ENCODE data around the gene C20orf141.
"Not testable (repeated sequence)": the region's sequence is repeated elsewhere in the genome, so short reads cannot be mapped to it uniquely, and the experiment has no call there.

C20orf141 gene

DNA sequence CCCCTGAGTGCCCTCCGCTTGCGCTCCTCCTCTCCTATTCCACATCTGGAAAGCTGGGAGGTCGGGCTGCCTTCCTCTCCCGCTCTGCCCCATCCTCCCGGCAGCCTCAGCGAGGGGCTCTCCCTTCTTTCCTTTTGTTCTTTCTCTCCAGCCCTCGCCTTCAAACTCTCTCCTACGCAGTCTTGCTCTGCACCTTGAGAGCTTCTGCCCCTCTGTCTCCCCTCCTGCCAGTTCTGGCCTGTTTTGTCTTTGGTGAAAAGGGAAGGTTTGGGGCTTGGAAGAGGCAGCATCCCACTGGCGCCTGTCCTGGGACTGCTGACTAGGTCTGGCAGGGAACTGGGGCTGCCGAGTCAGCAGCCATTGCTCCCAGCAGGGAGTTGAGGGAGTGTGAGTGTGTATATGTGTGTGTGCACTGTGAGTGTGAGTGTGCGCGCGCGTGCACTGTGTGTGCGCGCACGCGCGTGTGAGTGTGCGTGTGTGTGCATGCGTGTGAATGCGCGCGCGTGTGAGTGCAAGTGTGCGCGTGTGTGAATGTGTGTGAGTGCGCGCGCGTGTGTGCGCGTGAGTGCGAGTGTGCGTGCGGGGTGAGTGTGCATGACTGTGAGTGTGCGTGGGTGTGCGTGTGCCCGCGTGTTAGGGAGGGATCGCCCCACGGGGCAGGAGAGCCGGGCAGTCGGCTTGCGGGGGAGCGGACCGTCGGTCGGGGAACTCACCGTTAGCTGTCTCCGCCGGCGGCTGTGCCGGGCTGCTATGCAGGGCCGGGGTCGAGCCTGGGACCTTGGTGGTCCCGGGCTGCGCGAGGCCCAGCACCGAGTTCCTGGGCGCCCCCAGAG, 14.9 kb upstream of the C20orf141 start:
- DNase-seq (ENCODE audit: low spot score), result no peak

DNA sequence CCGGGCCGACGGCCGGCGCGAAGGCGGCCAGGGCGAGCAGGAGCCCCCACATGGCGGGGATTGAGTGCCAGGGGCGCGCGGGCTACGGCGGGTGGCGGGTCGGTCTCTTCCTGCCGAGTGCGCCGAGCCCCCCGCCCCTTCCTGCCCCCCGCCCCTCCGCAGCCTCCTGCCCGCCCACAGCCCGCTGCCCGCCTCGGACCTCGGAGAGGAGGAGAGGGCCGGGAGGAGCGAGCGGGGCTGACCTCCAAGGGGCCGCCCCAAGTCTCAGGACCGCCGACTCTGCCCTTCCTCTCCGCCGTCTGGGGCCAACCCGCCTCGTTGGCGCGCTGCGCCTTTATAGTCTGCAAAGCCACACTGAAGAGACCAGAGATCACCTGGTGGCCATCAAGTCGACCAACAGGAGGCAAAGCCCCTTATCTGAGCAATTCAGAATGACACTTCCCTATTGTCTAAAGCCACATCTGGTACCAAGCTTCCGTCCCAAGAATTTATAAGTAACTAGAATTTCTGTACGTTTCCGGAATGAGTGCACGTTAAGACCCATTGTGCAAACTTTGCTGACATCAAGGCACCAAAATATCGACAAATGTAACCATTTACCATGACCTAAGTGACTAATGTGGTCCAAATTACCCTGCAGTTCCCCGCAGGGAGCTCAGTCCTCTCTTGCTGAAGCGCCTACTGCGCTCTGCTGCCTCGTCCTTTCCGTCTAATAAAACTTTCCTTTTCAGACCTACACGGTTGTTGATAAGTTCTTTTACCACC, 14.1 kb upstream of the C20orf141 start, which contains the start of gene CPXM1:
Gene CPXM1, minus strand, starts transcription at position 107 of the 765 bp plus-strand sequence. Its CDS starts 55 bp downstream, at position 52.
- no peak for DNase-seq (ENCODE audit: low spot score)

DNA sequence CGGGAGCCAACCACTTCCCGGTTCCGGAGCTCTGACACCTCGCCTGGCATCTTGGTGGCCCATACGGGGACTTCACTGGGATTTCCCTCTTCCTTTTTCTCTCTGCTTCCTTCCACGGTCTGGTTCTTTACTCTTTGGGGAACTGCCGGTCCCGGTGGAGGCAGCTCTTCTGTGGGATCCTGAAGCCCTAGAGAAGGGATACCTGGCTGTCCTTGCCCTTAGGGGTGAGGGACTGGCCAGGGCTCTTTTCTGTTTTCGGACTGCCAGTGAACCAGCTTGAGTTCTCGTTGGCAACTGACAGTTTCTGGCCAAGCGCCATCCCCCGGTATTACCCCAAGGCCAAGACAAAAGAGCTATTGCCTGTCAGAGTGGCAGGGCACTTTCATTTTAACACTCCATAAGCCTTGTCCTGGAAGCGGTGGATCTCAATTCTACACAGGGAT, 13.5 kb upstream of the C20orf141 start:
- DNase-seq (ENCODE audit: low spot score), result no peak

DNA sequence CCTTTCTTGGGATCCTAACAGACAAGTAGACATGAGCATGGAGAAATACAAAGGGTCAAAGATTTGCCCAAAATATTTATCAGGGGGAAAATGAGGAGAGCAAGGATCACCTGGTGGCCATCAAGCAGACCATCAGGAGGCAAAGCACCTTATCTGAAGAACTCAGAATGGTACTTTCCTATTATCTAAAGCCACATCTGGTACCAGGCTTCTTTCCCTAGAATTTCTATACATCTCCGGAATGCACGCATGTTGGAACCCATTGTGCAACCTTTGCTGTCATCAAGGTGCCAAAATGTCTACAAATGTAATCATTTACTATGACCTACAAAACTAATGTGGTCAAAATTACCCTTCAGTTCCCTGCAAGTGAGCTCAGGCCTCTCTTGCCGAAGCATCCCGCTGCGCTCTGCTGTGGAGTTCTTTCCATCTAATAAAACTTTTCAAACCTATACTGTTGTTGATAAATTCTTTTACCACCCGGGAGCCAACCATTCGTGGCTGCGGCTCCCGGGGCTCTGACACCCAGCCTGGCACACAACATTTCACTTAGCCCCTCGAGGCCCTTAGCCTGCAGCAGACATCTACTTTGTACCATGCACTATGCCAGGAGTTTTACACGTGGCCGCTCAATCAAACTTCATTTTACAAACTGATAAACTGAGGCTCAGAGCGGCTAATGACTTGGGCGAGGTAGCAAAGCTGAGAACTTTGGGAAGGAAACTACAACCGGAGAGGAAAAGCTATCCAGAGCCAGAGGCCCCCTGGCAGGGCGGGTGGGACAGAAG, 10.6 kb upstream of the C20orf141 start:
- no peak for DNase-seq (ENCODE audit: low spot score)

DNA sequence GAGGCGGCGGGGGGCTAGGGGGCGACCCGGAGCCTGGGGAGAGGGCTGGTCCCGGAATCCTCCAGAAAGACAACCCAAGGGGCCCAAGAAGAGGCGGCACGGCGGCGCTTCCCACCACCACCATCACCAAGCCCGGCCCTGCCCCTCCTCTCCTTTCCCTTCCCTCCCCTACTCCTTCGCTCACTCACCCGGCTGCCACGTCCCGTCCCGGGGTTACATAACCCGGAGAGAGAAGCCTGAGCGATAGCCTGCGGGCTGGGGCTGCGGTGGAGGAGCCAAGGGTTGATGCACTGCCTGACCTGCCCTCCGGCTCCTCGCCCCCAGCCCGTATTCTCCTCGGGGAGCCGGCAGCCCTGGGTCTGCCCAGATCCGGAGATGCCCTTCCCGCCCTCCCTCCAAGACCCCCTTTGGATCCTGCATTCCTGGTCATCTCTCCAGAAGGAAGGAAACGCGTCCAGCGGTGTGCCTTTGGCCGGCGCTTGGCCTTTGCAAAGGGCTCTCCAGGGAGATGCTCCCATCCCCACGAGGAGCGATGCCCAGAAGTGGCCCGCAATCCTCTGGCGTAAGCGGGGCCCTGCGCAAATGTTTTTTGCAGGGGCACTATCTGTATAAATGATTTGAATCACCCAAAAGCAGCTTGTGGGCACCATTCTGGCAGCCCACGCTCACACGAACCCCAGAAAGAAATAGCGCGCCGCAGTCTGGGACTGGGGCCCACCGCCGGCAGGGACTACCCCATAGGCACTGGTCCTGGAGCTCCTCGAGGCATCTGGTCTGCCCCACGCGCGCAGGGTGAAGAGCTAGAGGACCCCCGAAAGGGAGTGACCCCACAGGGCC, 9.7 kb upstream of the C20orf141 start:
- no peak for DNase-seq (ENCODE audit: low spot score)

DNA sequence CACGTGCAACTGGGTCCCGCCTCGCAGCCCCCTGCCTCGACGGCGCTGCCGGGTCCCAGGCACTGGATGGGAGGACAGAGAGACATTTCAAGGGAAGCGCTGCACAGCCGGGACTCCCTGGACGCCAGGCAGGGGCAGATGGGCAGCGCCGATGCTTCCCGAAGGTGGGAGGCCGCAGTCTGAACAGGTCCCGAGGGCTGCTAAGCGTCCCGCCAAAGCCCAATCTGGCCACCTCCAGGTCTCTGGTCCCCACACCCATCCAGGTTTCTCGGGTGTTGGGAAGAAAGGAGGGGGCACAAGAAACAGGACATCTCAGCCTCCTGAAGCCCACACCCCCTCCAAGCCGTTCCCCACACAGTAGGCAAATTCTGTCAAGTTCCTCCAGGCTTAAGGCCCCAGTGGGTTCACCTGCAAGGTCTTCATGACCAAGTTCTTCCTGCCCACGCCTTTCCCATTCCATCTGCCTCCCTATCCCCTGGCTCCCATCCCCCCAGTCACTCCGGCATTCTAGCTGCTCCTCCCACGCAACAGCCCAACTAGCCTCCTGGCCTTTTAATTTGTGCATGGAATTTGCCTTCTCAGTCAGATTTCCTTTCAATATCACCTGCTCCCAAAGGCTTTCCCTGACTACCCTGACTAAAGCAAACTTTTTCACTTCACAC, 9.0 kb upstream of the C20orf141 start:
- no peak for DNase-seq (ENCODE audit: low spot score)

DNA sequence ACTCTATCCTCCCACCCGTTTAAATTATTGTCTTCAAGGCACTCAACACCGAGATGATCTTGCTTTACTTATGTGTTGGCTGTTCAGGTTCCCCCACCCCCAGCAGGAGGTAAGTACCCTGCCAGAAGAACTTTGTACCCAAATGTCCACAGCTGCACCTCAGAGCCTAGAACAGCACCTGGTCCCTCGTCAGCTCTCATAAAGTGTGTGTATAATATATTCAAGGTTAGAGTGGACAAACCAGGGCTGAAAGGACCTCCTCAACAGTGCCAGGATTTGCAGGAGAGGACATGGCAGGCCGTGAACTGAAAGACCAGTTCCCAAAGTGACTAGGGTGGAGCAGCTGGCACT, 8.5 kb upstream of the C20orf141 start:
- DNase-seq (ENCODE audit: low spot score), result no peak

DNA sequence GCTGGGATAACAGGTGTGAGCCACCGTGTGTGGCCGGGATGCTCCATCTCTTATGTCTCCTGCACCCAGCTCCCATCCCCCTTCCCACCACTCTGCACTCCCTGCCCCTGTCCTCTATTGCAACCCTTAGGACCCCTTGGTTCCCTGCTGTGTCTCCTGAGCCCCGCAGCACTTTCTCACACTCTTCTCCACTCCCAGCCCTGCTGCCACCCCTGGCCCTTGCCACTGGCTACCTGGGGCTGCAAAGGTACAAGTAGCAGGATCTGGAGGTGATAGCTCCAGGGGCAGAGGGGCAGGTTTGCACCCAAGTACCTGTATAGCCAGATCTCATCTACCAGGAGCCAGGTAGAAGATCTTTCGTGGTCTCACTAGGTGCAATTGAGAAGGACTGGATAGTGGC, 7.8 kb upstream of the C20orf141 start:
- no peak for DNase-seq (ENCODE audit: low spot score)

DNA sequence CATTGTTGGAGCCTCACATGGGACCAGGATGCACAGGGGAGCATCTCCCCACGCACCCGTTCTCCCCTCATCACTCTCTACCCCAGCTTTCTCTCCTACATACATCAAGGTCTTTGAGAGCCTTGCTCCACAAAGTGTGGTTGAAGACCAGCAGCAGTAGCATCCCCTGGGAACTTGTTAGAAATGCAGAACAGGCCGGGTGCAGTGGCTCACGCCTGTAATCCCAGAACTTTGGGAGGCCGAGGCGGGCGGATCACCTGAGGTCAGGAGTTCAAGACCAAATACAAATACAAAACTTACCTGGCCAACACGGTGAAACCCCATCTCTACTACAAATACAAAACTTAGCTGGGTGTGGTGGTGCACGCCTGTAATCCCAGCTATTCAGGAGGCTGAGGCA, 6.9 kb upstream of the C20orf141 start:
- not testable (repeated sequence) for DNase-seq (ENCODE audit: low spot score)

DNA sequence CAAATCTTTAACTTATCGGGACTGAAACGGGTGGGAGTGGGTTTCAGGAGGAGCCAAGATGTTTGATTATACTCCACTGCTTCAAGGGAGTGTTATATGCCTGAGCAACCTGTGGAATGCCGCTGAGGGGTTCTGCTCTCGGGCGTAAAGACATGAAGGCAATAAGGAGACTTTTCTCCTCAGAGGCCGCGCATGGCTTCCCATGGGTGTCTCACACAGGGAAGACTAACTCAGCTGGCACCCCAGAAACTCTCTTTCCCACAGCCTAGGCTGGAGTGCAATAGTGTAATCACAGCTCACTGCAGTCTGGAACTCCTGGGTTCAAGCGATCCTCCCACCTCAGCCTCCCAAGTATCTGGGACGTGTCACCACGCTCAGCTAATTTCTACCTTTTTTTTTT, 5.1 kb upstream of the C20orf141 start:
- DNase-seq (ENCODE audit: low spot score), result no peak

DNA sequence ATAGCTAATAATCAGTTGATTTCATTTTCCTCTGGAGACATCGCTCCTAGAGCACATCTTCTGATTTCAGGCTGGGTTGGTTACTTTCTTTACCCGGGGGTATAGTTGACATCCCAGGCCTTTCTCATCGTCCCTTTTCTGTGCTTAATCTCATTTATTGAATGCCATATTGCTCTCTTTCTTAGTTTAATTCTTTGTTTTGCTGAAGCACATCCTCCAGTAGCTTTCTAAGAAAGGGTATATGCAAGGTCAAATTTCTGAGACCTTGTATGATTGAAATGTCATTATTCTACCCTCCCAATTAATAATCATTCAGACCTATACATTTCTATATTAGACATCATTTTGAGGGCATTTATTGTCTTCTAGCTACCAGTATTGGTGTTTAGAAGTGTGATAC, 2.6 kb upstream of the C20orf141 start:
- no peak for DNase-seq (ENCODE audit: low spot score)

DNA sequence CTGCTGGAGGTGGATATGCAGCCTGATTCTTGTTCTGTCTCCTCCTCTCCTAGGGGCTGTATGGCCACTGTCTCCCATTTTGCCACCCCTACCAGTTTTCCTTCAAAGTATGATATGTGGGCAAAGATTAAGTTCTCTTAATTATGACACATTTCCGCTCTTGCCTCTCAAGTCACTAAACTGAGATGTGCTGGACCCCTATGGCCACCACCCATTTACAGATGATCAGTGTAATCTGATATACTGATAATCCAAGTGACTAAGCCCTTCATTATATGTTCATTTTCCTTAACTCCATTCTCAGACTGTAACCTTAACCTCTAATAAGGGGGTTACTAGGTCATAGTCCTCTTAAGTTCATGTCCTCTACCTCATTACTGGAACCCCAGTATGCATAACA, 711 bp upstream of the C20orf141 start:
- no peak for DNase-seq (ENCODE audit: low spot score)

DNA sequence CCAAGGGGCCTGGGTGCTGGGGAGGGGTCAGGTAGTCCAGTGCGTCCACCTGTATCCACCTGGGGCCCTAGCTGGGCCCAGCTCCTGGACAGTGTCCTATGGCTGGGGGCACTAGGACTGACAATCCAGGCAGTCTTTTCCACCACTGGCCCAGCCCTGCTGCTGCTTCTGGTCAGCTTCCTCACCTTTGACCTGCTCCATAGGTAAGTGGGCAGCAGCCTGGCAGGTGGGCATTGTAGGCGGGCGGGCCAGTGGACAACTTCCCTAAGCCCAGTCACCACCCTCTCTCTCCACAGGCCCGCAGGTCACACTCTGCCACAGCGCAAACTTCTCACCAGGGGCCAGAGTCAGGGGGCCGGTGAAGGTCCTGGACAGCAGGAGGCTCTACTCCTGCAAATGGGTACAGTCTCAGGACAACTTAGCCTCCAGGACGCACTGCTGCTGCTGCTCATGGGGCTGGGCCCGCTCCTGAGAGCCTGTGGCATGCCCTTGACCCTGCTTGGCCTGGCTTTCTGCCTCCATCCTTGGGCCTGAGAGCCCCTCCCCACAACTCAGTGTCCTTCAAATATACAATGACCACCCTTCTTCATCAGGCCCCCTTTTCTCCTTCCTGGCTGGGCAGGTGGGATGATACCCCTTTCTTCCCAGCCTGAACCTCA, 584 bp downstream of the C20orf141 start:
- DNase-seq (ENCODE audit: low spot score), result no peak

DNA sequence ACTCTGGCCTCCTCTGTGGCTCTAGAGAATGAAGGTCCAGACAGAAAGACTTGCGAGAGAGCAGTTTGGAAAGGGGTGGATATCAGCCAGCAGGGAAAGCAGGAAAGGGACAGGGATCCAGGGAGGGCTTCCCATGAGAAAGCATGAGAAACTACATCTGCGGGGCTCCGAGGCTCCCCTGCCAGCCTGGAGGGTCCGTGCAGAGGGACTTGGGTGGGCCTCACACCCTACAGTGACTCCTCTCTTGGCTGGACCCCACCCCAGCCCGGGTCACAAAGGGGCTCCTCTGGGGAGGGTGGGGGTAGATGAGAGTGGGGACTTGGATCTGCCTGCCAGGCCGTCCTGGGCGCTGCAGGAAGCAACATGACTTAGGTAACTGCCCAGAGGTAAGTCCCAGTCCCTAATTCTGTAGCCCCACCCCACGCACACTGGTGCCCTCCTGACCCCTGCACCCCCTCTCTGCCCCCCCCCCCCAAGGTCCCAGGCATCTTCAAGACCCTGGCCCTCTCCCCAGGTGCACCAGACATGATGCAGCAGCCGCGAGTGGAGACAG, 1.3 kb downstream of the C20orf141 start, which contains the start of gene TMEM239:
Gene TMEM239, plus strand, starts transcription at position 335 of the 553 bp plus-strand sequence. Its CDS starts 191 bp downstream, at position 526.
- no peak for DNase-seq (ENCODE audit: low spot score)

DNA sequence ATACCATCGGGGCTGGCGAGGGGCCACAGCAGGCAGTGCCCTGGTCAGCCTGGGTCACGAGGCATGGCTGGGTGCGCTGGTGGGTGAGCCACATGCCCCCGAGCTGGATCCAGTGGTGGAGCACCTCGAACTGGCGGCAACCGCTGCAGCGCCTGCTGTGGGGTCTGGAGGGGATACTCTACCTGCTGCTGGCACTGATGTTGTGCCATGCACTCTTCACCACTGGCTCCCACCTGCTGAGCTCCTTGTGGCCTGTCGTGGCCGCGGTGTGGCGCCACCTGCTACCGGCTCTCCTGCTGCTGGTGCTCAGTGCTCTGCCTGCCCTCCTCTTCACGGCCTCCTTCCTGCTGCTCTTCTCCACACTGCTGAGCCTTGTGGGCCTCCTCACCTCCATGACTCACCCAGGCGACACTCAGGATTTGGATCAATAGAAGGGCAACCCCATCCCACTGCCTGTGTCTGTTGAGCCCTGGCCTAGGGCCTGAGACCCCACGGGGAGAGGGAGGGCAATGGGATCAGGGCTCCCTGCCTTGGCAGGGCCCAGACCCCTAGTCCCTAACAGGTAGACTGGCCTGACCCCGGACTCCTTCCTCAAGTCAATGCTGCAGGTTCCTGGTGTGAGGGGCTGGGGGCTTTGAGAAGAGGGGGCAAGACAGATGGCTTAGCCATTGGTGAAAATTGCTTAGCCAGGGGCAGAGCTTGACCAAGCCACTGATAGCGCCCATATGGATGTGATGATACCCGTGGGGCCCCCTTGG, 2.0 kb downstream of the C20orf141 start:
- no peak for DNase-seq (ENCODE audit: low spot score)

DNA sequence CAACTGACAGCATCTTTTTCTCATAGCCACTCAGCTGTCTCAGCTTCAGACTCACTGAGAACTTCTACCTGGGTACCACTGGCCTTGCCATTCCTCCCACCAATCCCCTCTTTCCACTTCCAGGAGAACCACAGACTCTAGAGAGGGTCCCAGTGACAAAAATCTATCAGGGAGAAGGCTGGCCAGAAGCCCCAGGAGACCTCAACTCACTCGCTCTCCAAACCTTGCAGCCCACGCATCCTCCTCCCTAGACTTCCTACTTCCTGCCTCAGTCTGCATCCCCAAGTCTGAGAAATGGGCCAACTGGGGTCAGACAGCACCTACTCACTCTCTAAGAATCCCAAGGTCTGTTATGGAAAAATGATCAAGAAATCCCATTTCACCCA, 2.5 kb downstream of the C20orf141 start:
- no peak for DNase-seq (ENCODE audit: low spot score)

DNA sequence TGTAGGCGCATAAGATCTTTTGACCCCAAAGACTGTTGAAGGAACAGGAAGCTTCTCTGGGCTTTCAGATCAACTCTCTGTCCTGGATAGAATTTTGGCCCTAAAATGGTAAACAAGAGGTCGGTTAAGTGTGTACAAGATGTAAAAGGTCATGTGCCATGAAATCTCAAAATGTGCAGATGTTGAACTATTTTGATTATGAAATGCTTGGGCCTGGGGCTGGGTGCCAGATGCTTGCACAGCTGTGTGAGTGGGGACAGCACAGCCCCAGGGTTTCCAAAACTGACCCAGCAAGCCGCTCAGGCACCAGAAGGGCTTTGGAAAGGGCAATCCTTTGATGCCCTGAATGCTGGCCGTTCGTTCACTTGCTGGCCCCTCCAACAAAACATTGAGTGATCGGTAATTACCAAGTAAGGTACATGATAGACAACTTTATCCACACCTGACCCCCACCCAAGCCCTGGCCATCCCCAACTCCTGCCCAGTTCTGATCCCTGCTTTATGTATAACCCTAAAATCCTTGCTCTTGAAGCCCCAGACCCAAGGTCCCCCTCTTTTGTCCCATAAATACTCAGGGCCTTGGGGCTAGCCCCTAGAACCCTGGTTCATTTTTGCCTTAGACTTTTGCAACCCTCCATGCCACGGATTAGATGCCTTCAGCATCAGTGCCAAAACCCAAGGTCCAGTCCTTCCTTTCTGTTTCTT, 3.3 kb downstream of the C20orf141 start:
- no peak for DNase-seq (ENCODE audit: low spot score)

DNA sequence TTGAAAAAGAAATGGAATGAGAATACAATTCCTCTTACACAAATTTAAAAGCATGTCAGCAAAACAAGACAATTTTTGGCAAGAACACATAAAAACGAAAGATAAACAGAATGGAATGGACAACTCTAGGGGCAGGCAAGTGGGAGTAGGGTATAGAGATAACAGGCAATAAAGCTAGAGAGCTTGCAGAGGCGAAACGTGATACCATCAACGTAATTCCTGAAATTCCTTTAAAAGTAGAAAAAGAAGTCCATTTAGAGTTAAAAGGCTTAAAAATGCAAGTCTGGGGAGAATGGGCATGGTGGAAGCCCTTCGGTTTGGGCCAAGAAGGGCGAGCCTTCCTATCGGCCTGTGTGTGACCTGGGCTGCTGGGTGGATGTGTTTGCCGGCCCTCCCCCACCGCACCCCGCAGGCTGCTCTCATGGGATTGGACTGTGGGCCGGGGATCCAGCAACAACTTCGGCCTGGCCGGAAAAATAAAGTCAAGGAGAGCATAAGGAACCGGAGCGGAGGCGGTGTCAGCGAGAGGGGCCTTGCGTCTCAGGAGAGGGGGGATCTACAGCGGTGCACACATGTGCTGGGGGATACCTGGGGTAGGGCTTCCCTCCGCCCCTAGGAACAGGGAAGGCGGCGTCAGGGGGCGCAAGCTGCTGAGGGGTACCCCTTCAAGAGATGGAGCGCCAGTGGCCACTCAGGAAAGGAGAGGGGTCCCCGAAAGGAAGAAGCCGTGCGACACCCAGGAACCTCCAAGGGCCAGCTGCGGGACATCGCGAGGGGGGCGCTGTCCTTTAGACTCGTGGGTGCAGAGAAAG, 5.5 kb downstream of the C20orf141 start:
- DNase-seq (ENCODE audit: low spot score), result no peak

All from activated CD4-positive, alpha-beta T cell treated with anti-CD3 and anti-CD28 coated beads, Interleukin-2, Interleukin-4, amounts not matched to agents 100 ng/mL and 50 ng/mL, durations not matched to agents 16 hours and 8 hours (primary cell).